ENCODE data around the gene CNTNAP2.
"Not testable (repeated sequence)": the region's sequence is repeated elsewhere in the genome, so short reads cannot be mapped to it uniquely, and the experiment has no call there.

CNTNAP2 gene

GRCh38 chr7:146791344-146792285, 675.0 kb downstream of the CNTNAP2 start:
- no peak for DNase-seq

- DNase-seq = no peak
These were observed 688.0 kb downstream of the CNTNAP2 start for GRCh38 chr7:146804620-146805019.

- DNase-seq = no peak
These were observed 688.5 kb downstream of the CNTNAP2 start for GRCh38 chr7:146805082-146805481.

GRCh38 chr7:146826329-146826728, 709.7 kb downstream of the CNTNAP2 start:
- no peak for DNase-seq

- no peak for DNase-seq
These were observed 714.1 kb downstream of the CNTNAP2 start for GRCh38 chr7:146830686-146831085.

GRCh38 chr7:146831875-146832274, 715.3 kb downstream of the CNTNAP2 start:
- no peak for DNase-seq

- no peak for DNase-seq
These were observed 727.8 kb downstream of the CNTNAP2 start for GRCh38 chr7:146844405-146844804.

- DNase-seq = no peak
These were observed 742.1 kb downstream of the CNTNAP2 start for GRCh38 chr7:146858690-146859089.

GRCh38 chr7:146861701-146862100, 745.1 kb downstream of the CNTNAP2 start:
- DNase-seq = no peak

GRCh38 chr7:146862415-146862814, 745.8 kb downstream of the CNTNAP2 start:
- DNase-seq = no peak

- no peak for DNase-seq
These were observed 748.0 kb downstream of the CNTNAP2 start for GRCh38 chr7:146864644-146865043.

GRCh38 chr7:146865696-146866095, 749.1 kb downstream of the CNTNAP2 start:
- DNase-seq = no peak

GRCh38 chr7:146874722-146875121, 758.1 kb downstream of the CNTNAP2 start:
- DNase-seq = no peak

- no peak for DNase-seq
These were observed 758.7 kb downstream of the CNTNAP2 start for GRCh38 chr7:146875237-146875785.

GRCh38 chr7:146875981-146876380, 759.4 kb downstream of the CNTNAP2 start:
- DNase-seq = no peak

GRCh38 chr7:146876411-146876810, 759.8 kb downstream of the CNTNAP2 start:
- DNase-seq = no peak

- DNase-seq = no peak
These were observed 762.3 kb downstream of the CNTNAP2 start for GRCh38 chr7:146878901-146879300.

- no peak for DNase-seq
These were observed 768.6 kb downstream of the CNTNAP2 start for GRCh38 chr7:146885231-146885630.

- DNase-seq = no peak
These were observed 773.4 kb downstream of the CNTNAP2 start for GRCh38 chr7:146889806-146890555.

GRCh38 chr7:146892151-146892550, 775.5 kb downstream of the CNTNAP2 start:
- no peak for DNase-seq

- DNase-seq = no peak
These were observed 778.3 kb downstream of the CNTNAP2 start for GRCh38 chr7:146894927-146895326.

- no peak for DNase-seq
These were observed 785.7 kb downstream of the CNTNAP2 start for GRCh38 chr7:146902266-146902665.

GRCh38 chr7:146902728-146903127, 786.1 kb downstream of the CNTNAP2 start:
- DNase-seq = no peak

GRCh38 chr7:146905746-146906145, 789.1 kb downstream of the CNTNAP2 start:
- not testable (repeated sequence) for DNase-seq

All from activated T-cell treated with anti-CD3 and anti-CD28 coated beads, Interleukin-2, amount 50 U/mL, for 1 hour (primary cell).